Ascending aorta (tissue), 2 donors: ENCODE results near the gene ZNF443. TPM values are rescaled to one million over a fixed set of nuclear protein-coding genes. Genes with fewer than 3 reads are reported as not detected.
"Not testable (repeated sequence)": the region's sequence is repeated elsewhere in the genome, so short reads cannot be mapped to it uniquely, and the experiment has no call there.

Experiments used
- DNase-seq, 2 donors: peaks; one replicate each; pipeline ENCODE4 v3.0.0-alpha.2; 2019; ENCODE audit warnings: low spot score in 2 of 2
- H3K27ac ChIP-seq, 2 donors: fragments of 200-600 bp; sonication (generic); one replicate each; pipeline ENCODE4 v1.5.1; 2016 to 2017; ENCODE audit warnings: mild to moderate bottlenecking in 1 of 2
- H3K27me3 ChIP-seq: fragments of 200-600 bp; sonication (generic); one replicate; pipeline ENCODE4 v1.5.1; 2017
- H3K36me3 ChIP-seq, 2 donors: fragments of 200-600 bp; sonication (generic); one replicate each; pipeline ENCODE4 v1.5.1; 2016
- H3K4me1 ChIP-seq, 2 donors: fragments of 200-600 bp; sonication (generic); one replicate each; pipeline ENCODE4 v1.5.1; 2016 to 2017; ENCODE audit warnings: mild to moderate bottlenecking in 1 of 2
- H3K4me3 ChIP-seq, 2 donors: fragments of 200-600 bp; sonication (generic); one replicate each; pipeline ENCODE4 v1.5.1; 2016 to 2017; ENCODE audit warnings: mild to moderate bottlenecking in 1 of 2
- H3K9me3 ChIP-seq, 2 donors: fragments of 200-600 bp; sonication (generic); one replicate each; pipeline ENCODE4 v1.5.1; 2016
- intact Hi-C: fragments of 100-400 bp; cut with DNase I; formaldehyde crosslinking; loops from one replicate; pipeline ENCODE4 v1.15.1; 2023
- total RNA-seq: library from RNA; depleted of rRNA; stranded (reverse); fragments of >200 nt; gene quantifications from one replicate; pipeline ENCODE4 v1.1.0, GENCODE V29; 2016
- TF ChIP-seq, protein P1 (sequence below), 3 experiments: fragments of 200-600 bp in 2 of 3; fragments of 450-650 bp in 1 of 3; sonication (generic) in 2 of 3; IDR thresholded peaks; one replicate each; pipeline ENCODE4 v1.5.1; 2016 to 2019; ENCODE audit warnings: antibody characterized with exemption in 3 of 3, mild to moderate bottlenecking in 1 of 3, moderate library complexity in 1 of 3

Gene ZNF443
- total RNA-seq, 1 donor from 2014 or later, result 4.0 TPM

DNA sequence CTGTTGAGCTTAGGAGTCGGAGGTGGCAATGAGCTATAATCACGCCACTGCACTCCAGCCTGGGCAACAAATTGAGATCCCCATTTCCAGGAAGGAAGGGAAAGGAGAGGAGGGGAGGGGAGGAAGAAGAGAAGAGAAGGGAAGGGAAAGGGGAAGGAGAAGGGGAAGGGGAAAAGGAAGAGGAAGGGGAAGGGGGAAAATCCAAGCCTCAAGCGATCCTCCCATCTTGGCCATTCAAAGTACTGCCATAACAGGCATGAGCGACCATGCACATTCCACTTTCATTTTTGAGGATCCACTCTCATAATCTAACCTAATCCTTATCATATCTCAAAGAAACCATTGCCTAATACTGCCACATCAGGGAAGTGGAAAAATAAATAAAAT, 14.9 kb downstream of the ZNF443 start:
- Histone ChIP-seq H3K27ac (no peak overlapping the region), H3K27me3 (no peaks in the 10 kb centered on the region), H3K36me3 (peaks cover 7 to 9% of the 10 kb centered on the region in 2 donors), H3K4me3 (no peak overlapping the region), H3K9me3 (peaks cover 0 to 37% of the 10 kb centered on the region in 2 donors), H3K4me1 (no peaks in the 10 kb centered on the region)
- intact Hi-C loops, result no loop called here
- DNase-seq, result no peak
- TF ChIP-seq, protein P1, sequence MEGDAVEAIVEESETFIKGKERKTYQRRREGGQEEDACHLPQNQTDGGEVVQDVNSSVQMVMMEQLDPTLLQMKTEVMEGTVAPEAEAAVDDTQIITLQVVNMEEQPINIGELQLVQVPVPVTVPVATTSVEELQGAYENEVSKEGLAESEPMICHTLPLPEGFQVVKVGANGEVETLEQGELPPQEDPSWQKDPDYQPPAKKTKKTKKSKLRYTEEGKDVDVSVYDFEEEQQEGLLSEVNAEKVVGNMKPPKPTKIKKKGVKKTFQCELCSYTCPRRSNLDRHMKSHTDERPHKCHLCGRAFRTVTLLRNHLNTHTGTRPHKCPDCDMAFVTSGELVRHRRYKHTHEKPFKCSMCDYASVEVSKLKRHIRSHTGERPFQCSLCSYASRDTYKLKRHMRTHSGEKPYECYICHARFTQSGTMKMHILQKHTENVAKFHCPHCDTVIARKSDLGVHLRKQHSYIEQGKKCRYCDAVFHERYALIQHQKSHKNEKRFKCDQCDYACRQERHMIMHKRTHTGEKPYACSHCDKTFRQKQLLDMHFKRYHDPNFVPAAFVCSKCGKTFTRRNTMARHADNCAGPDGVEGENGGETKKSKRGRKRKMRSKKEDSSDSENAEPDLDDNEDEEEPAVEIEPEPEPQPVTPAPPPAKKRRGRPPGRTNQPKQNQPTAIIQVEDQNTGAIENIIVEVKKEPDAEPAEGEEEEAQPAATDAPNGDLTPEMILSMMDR (IDR thresholded peaks at IDR 0.05), result no peak

DNA sequence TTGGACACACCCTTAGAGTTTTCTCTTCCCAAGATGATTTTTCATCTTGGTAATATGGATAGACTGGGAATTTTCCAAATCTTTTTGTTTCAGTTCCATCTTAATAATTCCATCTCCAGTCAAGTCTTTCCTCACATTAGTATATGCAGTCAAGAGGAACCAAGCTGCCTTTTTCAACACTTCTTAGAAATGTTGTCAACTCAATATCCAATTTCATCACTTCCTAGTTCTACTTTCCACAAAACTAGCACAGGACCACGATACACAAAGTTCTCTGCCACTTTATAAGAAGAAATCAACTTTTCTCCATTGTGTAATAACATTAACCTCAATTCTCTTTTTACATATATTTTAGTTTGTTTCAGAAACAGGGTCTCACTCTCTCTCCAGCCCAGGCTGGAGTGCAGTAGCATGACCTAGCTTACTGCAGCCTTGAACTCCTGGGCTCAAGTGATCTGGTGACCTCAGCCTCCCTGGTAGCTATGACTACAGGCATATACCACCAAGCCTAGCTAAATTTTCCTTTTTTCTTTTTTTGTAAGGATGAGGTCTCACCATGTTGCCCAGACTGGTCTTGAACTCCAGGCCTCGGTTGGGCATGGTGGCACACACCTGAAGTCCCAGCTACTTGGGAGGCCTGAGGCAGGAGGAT, 15.5 kb downstream of the ZNF443 start:
- H3K27me3 ChIP-seq, result no peaks in the 10 kb centered on the region
- H3K9me3 ChIP-seq, result peaks cover 0 to 32% of the 10 kb centered on the region in 2 donors
- H3K4me1 ChIP-seq, result no peaks in the 10 kb centered on the region
- peaks cover 4 to 6% of the 10 kb centered on the region in 2 donors for H3K36me3 ChIP-seq
- TF ChIP-seq, protein P1 (IDR thresholded peaks at IDR 0.05), result no peak
- H3K27ac ChIP-seq, result no peak overlapping the region
- intact Hi-C loops, result no loop called here
- no peak for DNase-seq
- no peak overlapping the region for H3K4me3 ChIP-seq

DNA sequence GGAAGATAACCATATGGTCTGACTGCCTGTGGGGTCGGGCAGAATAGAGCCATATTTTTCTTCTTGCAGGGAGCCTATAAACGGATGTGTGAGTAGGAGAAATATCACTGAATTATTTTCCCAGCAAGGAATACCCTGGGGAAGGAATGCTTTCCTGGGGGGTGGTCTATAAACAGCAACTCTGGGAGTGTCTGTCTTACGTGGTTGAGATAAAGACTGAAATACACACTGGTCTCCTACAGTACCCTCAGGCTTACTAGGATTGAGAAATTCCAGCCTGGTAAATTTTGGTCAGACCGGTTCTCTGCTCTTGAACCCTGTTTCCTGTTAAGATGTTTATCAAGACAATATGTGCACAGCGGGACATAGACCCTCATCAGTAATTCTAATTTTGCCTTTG, 23.5 kb downstream of the ZNF443 start:
- H3K36me3 ChIP-seq, H3K27ac ChIP-seq, DNase-seq, H3K4me3 ChIP-seq, H3K4me1 ChIP-seq, H3K27me3 ChIP-seq, intact Hi-C loops: not testable (repeated sequence)
- peaks cover 0 to 21% of the 10 kb centered on the region in 2 donors for H3K9me3 ChIP-seq

DNA sequence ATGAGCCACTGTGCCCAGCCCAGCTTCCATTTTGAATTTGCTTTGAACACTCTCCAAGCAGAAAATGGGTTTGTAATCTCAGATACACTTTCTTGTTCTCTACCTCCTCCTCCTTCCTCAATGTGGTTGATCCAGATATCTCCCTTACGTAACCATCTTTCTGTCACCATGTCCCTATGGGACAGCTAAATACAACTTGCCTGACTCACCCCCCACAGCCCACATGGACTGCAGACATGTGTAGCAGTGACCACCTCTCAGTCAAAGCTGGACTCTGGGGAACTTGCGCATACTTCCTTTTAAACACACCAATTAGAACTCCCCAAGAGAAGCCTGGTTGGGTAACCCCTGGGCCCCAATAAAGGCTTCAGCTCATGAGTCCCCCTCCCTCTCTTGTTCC, 28.9 kb downstream of the ZNF443 start:
- intact Hi-C loops, result no loop called here
- no peak for DNase-seq
- Histone ChIP-seq H3K27ac (no peak overlapping the region), H3K4me1 (no peaks in the 10 kb centered on the region), H3K9me3 (peaks cover 0 to 3% of the 10 kb centered on the region in 2 donors), H3K36me3 (no peaks in the 10 kb centered on the region), H3K27me3 (no peaks in the 10 kb centered on the region), H3K4me3 (no peak overlapping the region)
- TF ChIP-seq, protein P1 (IDR thresholded peaks at IDR 0.05), result no peak

DNA sequence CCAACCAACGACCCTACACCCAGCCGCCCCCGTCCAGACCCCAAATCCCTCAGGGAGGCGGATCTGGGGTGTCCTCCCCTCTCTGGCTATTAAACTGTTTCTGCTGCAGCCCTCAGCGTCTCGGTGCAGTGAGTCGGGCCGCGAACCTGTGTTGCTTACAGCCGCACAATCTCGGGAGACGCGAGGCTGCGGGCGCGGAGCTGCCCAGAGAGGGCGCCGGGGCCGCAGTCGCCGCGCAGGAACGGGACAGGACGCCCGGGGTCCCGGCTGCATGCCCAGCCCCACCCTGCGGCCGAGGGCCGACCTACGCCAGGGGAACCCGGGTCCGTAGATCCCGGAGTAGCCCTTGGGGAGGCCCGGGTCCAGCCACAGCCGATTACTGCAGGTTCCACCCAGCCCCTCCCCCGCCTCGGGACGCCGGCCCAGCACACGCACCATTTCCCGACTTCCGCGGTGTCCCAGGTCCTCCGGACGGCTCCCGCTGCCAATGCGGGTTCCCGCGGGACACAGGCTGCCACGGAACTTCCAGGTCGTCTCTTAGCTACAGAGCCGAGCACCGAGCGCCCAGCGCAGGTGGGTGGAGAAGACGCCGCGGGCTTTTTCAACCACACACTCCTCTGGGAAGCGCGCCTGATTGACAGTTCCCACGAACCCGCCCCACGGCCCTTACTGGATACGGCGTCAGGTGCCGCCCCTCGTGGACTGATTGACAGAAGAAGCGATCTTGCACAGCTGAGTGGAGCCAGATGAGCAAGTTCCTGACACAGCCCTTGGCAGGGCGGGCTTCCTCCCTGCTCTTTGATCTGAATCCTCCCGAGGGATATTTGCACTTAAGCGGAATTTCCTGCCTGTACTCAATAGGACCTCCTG, 40.0 kb downstream of the ZNF443 start, which contains the start of gene ZNF799:
Gene ZNF799 (minus strand): TSS at position 639 of the 870 bp plus-strand sequence. CDS start 201 bp downstream, at position 438.
- Histone ChIP-seq H3K4me3 (peak within 1 kb of the TSS; percentile 77 to 95), H3K36me3 (no peaks in the 10 kb centered on the region), H3K4me1 (peaks cover 3 to 4% of the 10 kb centered on the region in 2 donors), H3K27me3 (no peaks in the 10 kb centered on the region), H3K9me3 (no peaks in the 10 kb centered on the region), H3K27ac (peak within 1 kb of the TSS; percentile 74 to 80)
- TF ChIP-seq, protein P1 (IDR thresholded peaks at IDR 0.05), result no peak
- peak; percentile 95 to 99 for DNase-seq
- intact Hi-C loops, result loop anchor here (1.0 to 10.0 kb wide), 5 partner anchors 36 to 150 kb away; partner anchors contain the start of genes ZNF442, ZNF443, ZNF563 and ZNF564

DNA sequence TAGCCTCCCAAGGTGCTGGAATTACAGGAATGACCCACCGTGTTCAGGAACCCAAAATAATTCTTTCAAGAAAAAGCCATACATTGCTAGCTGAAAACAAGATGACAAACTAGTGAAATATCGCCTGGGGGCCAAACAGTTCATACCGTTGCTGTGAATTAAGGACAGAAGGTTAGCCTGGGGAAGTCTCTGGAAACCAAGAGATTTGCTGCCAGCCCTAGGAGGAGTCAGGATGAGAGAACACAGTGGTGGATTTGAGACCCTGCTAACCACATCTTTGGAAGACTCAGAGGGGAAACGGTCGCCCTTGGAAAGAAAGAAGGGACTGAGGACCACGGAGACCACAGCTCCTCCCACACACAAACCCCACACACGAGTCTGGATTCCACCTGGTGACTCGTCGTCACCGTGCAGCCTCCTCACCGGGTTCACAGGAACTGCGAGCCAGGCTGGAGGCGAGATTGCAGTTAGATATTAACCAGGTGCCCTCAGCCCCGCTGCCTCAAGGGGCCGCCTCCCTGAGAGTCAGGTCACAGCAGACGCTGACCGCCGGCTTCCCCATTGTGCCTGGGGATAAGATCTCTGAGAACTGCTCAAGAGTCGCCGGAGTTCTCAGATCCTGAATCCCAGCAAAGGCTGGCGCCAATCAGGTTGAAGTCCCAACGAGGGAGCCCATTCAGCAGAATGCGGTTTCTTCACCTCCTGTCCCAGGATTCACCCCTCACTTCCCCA, 40.8 kb downstream of the ZNF443 start:
- DNase-seq, result peak in 1 of 2 donors; percentile 61
- Histone ChIP-seq H3K27ac (peak overlapping the region; percentile 74 to 80), H3K4me3 (peak overlapping the region; percentile 77 to 95)
- not testable (repeated sequence) for H3K9me3 ChIP-seq, H3K4me1 ChIP-seq, H3K27me3 ChIP-seq, H3K36me3 ChIP-seq
- intact Hi-C loops, result loop anchor here (2.0 to 10.0 kb wide), 4 partner anchors 35 to 85 kb away; partner anchors contain the start of genes ZNF442, ZNF443, ZNF563 and ZNF709

DNA sequence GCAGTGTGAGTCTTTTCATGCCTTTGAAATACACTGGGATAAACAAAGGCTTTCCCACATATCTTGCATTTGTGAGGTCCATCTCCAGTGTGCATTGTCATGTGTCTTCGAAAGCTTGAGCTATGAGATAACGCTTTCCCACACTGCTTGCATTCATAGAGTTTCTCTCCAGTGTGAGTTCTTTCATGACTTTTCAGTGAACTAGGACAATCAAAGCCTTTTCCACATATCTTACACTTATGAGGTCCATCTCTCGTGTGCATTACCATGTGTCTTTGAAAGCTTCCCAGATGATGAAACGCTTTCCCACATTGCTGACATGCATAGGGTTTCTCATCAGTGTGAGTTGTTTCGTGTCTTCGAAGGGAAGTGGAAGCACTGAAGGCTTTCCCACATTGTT, 49.7 kb downstream of the ZNF443 start:
- H3K27ac ChIP-seq, intact Hi-C loops, DNase-seq, H3K4me1 ChIP-seq, H3K27me3 ChIP-seq, H3K4me3 ChIP-seq: not testable (repeated sequence)
- Histone ChIP-seq H3K9me3 (peaks cover 0 to 33% of the 10 kb centered on the region in 2 donors), H3K36me3 (peaks cover 18 to 50% of the 10 kb centered on the region in 2 donors)

DNA sequence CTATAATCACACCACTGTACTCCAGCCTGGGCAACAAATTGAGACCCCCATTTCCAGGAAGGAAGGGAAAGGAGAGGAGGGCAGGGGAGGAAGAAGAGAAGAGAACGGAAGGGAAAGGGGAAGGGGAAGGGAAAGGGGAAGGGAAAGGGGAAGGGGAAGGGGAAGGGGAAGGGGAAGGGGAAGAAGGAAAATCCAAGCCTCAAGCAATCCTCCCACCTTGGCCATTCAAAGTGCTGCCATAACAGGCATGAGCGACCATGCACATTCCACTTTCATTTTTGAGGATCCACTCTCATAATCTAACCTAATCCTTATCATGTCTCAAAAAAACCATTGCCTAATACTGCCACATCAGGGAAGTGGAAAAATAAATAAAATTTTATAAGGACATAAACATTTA, 54.5 kb downstream of the ZNF443 start:
- H3K27me3 ChIP-seq, DNase-seq, intact Hi-C loops, H3K27ac ChIP-seq, H3K4me3 ChIP-seq, H3K4me1 ChIP-seq: not testable (repeated sequence)
- peaks cover 0 to 40% of the 10 kb centered on the region in 2 donors for H3K9me3 ChIP-seq
- H3K36me3 ChIP-seq, result peaks cover 21 to 59% of the 10 kb centered on the region in 2 donors
